ENCODE results near the gene SV2B. TPM values are rescaled to one million over a fixed set of nuclear protein-coding genes. Genes with fewer than 3 reads are reported as not detected.

Gene SV2B
- total RNA-seq, 1 experiment from 2014 or later = not detected

- Histone ChIP-seq H3K79me2 (ENCODE audit: insufficient read depth, low read length) (no peaks in the 10 kb centered on the region), H3K9me3 (ENCODE audit: control insufficient read depth, low read depth, low read length) (no peaks in the 10 kb centered on the region), H2BK5ac (ENCODE audit: insufficient read length, low read length) (no peak overlapping the region), H3K4me1 (ENCODE audit: insufficient read depth, low read length) (no peaks in the 10 kb centered on the region), H2BK12ac (ENCODE audit: insufficient read length, low read depth, low read length) (no peak overlapping the region), H3K79me1 (ENCODE audit: insufficient read depth, low read depth, low read length, poor library complexity, severe bottlenecking) (no peaks in the 10 kb centered on the region), H3K23me2 (ENCODE audit: insufficient read length, low read depth, low read length, poor library complexity, severe bottlenecking) (no peaks in the 10 kb centered on the region), H3K9ac (ENCODE audit: extremely low read depth, insufficient read length, low read length) (no peak overlapping the region), H3K27me3 (ENCODE audit: insufficient read depth, low read length) (no peaks in the 10 kb centered on the region), H3K4me2 (ENCODE audit: insufficient read depth, insufficient read length, low read length) (no peak overlapping the region), H2AK5ac (ENCODE audit: insufficient read length, low read length) (no peak overlapping the region), H4K8ac (replicated peaks; ENCODE audit: insufficient read length, low read depth, low read length) (no peak overlapping the region), H3K23ac (ENCODE audit: insufficient read length, low read depth, low read length) (no peak overlapping the region), H3K27ac (ENCODE audit: insufficient read length, low read depth, low read length) (no peak overlapping the region), H4K20me1 (ENCODE audit: control insufficient read depth, insufficient read depth, insufficient read length) (no peaks in the 10 kb centered on the region), H3K4ac (ENCODE audit: low read depth, low read length) (no peak overlapping the region), H4K5ac (ENCODE audit: insufficient read length, low read depth, low read length) (no peak overlapping the region), H2BK20ac (ENCODE audit: low read depth, low read length, poor library complexity, severe bottlenecking) (no peak overlapping the region), H3T11ph (ENCODE audit: low read length) (no peak overlapping the region), H2BK15ac (ENCODE audit: low read depth, low read length) (no peak overlapping the region), H3K14ac (ENCODE audit: insufficient read depth, low read length) (no peak overlapping the region; the same call in 1 of the 2 replicates), H3K56ac (ENCODE audit: insufficient read length, low read depth, low read length) (no peak overlapping the region), H2AFZ (ENCODE audit: low read length) (no peak overlapping the region), H3K18ac (ENCODE audit: insufficient read length, low read depth, low read length) (no peak overlapping the region), H4K91ac (ENCODE audit: insufficient read length, low read depth, low read length) (no peak overlapping the region), H2BK120ac (ENCODE audit: low read depth, low read length, poor library complexity, severe bottlenecking) (no peak overlapping the region)
- Mint-ChIP-seq H3K27ac (no peak overlapping the region), H3K4me1 (no peaks in the 10 kb centered on the region), H3K36me3 (ENCODE audit: insufficient read depth in 1 of 3, low read depth in 3 of 3) (no peaks in the 10 kb centered on the region), H3K27me3 (ENCODE audit: low read depth) (peaks cover 8% of the 10 kb centered on the region), H3K9me3 (no peaks in the 10 kb centered on the region; a peak in 1 of 5 replicates), H3K4me3 (no peak overlapping the region)
- TF ChIP-seq, protein P1, sequence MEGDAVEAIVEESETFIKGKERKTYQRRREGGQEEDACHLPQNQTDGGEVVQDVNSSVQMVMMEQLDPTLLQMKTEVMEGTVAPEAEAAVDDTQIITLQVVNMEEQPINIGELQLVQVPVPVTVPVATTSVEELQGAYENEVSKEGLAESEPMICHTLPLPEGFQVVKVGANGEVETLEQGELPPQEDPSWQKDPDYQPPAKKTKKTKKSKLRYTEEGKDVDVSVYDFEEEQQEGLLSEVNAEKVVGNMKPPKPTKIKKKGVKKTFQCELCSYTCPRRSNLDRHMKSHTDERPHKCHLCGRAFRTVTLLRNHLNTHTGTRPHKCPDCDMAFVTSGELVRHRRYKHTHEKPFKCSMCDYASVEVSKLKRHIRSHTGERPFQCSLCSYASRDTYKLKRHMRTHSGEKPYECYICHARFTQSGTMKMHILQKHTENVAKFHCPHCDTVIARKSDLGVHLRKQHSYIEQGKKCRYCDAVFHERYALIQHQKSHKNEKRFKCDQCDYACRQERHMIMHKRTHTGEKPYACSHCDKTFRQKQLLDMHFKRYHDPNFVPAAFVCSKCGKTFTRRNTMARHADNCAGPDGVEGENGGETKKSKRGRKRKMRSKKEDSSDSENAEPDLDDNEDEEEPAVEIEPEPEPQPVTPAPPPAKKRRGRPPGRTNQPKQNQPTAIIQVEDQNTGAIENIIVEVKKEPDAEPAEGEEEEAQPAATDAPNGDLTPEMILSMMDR (conservative IDR thresholded peaks at IDR 0.05) = no peak
- DNase-seq = no peak
- no CpG with 5 or more reads among the region's 6 CpGs for WGBS (ENCODE audit: extremely low coverage, insufficient read length, low lambda C conversion rate)
Measured at GRCh38 chr15:91257746-91258414, 157.8 kb downstream of the SV2B start.

Measured in H9 (cell line).